ENCODE data around the gene CCM2.

Gene CCM2

GRCh38 chr7:45000093-45001032, at the start of gene CCM2:
TSS of gene CCM2 (plus strand) at chr7:45000201. CDS start at chr7:45000334, 133 bp downstream.
- no peaks in the 10 kb centered on the region for H3K27me3 ChIP-seq (ENCODE audit: control insufficient read depth in 1 of 2, insufficient read depth in 2 of 2, low read length in 2 of 2)
- H3K4me1 ChIP-seq (ENCODE audit: control insufficient read depth in 1 of 2, insufficient read depth in 2 of 2, low read length in 2 of 2): peaks cover 17 to 20% of the 10 kb centered on the region in 2 donors
- H3K36me3 ChIP-seq (ENCODE audit: control insufficient read depth in 1 of 2, insufficient read depth in 2 of 2, low read length in 2 of 2): no peaks in the 10 kb centered on the region
- H3K4me3 ChIP-seq (ENCODE audit: low read depth in 1 of 2, low read length in 2 of 2): peak within 1 kb of the TSS; percentile 90 to 98
- H3K9me3 ChIP-seq (ENCODE audit: control insufficient read depth in 1 of 2, low read length in 2 of 2): no peaks in the 10 kb centered on the region
- peak within 1 kb of the TSS; percentile 81 for H3K27ac ChIP-seq (ENCODE audit: low read depth, low read length)
- H3K9ac ChIP-seq (ENCODE audit: low read depth in 1 of 2, low read length in 2 of 2): peak within 1 kb of the TSS; percentile 87 to 90

GRCh38 chr7:44953156-44953555, 46.8 kb upstream of the CCM2 start:
- no peaks in the 10 kb centered on the region for H3K36me3 ChIP-seq (ENCODE audit: control insufficient read depth in 1 of 2, insufficient read depth in 2 of 2, low read length in 2 of 2)
- H3K4me1 ChIP-seq (ENCODE audit: control insufficient read depth in 1 of 2, insufficient read depth in 2 of 2, low read length in 2 of 2): no peaks in the 10 kb centered on the region

GRCh38 chr7:44955733-44956132, 44.3 kb upstream of the CCM2 start:
- no peaks in the 10 kb centered on the region for H3K9me3 ChIP-seq (ENCODE audit: control insufficient read depth in 1 of 2, low read length in 2 of 2)
- no peak overlapping the region for H3K4me3 ChIP-seq (ENCODE audit: low read depth in 1 of 2, low read length in 2 of 2)
- H3K4me1 ChIP-seq (ENCODE audit: control insufficient read depth in 1 of 2, insufficient read depth in 2 of 2, low read length in 2 of 2): no peaks in the 10 kb centered on the region
- no peak overlapping the region for H3K27ac ChIP-seq (ENCODE audit: low read depth, low read length)
- no peaks in the 10 kb centered on the region for H3K36me3 ChIP-seq (ENCODE audit: control insufficient read depth in 1 of 2, insufficient read depth in 2 of 2, low read length in 2 of 2)
- H3K27me3 ChIP-seq (ENCODE audit: control insufficient read depth in 1 of 2, insufficient read depth in 2 of 2, low read length in 2 of 2): peaks cover 0 to 10% of the 10 kb centered on the region in 2 donors
- no peak overlapping the region for H3K9ac ChIP-seq (ENCODE audit: low read depth in 1 of 2, low read length in 2 of 2)

More at GRCh38 chr7:44953156-44953555, 46.8 kb upstream of the CCM2 start:
- Histone ChIP-seq H3K9ac (ENCODE audit: low read depth in 1 of 2, low read length in 2 of 2) (no peak overlapping the region), H3K4me3 (ENCODE audit: low read depth in 1 of 2, low read length in 2 of 2) (no peak overlapping the region), H3K27ac (ENCODE audit: low read depth, low read length) (no peak overlapping the region), H3K9me3 (ENCODE audit: control insufficient read depth in 1 of 2, low read length in 2 of 2) (no peaks in the 10 kb centered on the region), H3K27me3 (ENCODE audit: control insufficient read depth in 1 of 2, insufficient read depth in 2 of 2, low read length in 2 of 2) (peaks cover 0 to 5% of the 10 kb centered on the region in 2 donors)

- no peaks in the 10 kb centered on the region for H3K36me3 ChIP-seq (ENCODE audit: control insufficient read depth in 1 of 2, insufficient read depth in 2 of 2, low read length in 2 of 2)
- no peaks in the 10 kb centered on the region for H3K4me1 ChIP-seq (ENCODE audit: control insufficient read depth in 1 of 2, insufficient read depth in 2 of 2, low read length in 2 of 2)
- no peak overlapping the region for H3K4me3 ChIP-seq (ENCODE audit: low read depth in 1 of 2, low read length in 2 of 2)
- H3K27ac ChIP-seq (ENCODE audit: low read depth, low read length): no peak overlapping the region
- H3K9me3 ChIP-seq (ENCODE audit: control insufficient read depth in 1 of 2, low read length in 2 of 2): no peaks in the 10 kb centered on the region
- H3K9ac ChIP-seq (ENCODE audit: low read depth in 1 of 2, low read length in 2 of 2): no peak overlapping the region
- H3K27me3 ChIP-seq (ENCODE audit: control insufficient read depth in 1 of 2, insufficient read depth in 2 of 2, low read length in 2 of 2): peaks cover 0 to 10% of the 10 kb centered on the region in 2 donors
These were observed 43.7 kb upstream of the CCM2 start for GRCh38 chr7:44956157-44956766.

- H3K27me3 ChIP-seq (ENCODE audit: control insufficient read depth in 1 of 2, insufficient read depth in 2 of 2, low read length in 2 of 2): peaks cover 6 to 9% of the 10 kb centered on the region in 2 donors
- H3K9ac ChIP-seq (ENCODE audit: low read depth in 1 of 2, low read length in 2 of 2): no peak overlapping the region
- no peak overlapping the region for H3K4me3 ChIP-seq (ENCODE audit: low read depth in 1 of 2, low read length in 2 of 2)
- H3K4me1 ChIP-seq (ENCODE audit: control insufficient read depth in 1 of 2, insufficient read depth in 2 of 2, low read length in 2 of 2): peaks cover 0 to 9% of the 10 kb centered on the region in 2 donors
- H3K27ac ChIP-seq (ENCODE audit: low read depth, low read length): no peak overlapping the region
- H3K36me3 ChIP-seq (ENCODE audit: control insufficient read depth in 1 of 2, insufficient read depth in 2 of 2, low read length in 2 of 2): no peaks in the 10 kb centered on the region
- H3K9me3 ChIP-seq (ENCODE audit: control insufficient read depth in 1 of 2, low read length in 2 of 2): no peaks in the 10 kb centered on the region
These were observed 41.2 kb upstream of the CCM2 start for GRCh38 chr7:44958645-44959344.

GRCh38 chr7:44959433-44959951, 40.5 kb upstream of the CCM2 start:
- peaks cover 0 to 9% of the 10 kb centered on the region in 2 donors for H3K4me1 ChIP-seq (ENCODE audit: control insufficient read depth in 1 of 2, insufficient read depth in 2 of 2, low read length in 2 of 2)
- no peak overlapping the region for H3K9ac ChIP-seq (ENCODE audit: low read depth in 1 of 2, low read length in 2 of 2)
- no peaks in the 10 kb centered on the region for H3K36me3 ChIP-seq (ENCODE audit: control insufficient read depth in 1 of 2, insufficient read depth in 2 of 2, low read length in 2 of 2)
- peaks cover 6 to 9% of the 10 kb centered on the region in 2 donors for H3K27me3 ChIP-seq (ENCODE audit: control insufficient read depth in 1 of 2, insufficient read depth in 2 of 2, low read length in 2 of 2)
- H3K9me3 ChIP-seq (ENCODE audit: control insufficient read depth in 1 of 2, low read length in 2 of 2): no peaks in the 10 kb centered on the region
- H3K4me3 ChIP-seq (ENCODE audit: low read depth in 1 of 2, low read length in 2 of 2): no peak overlapping the region
- H3K27ac ChIP-seq (ENCODE audit: low read depth, low read length): no peak overlapping the region

GRCh38 chr7:44960011-44960580, 39.9 kb upstream of the CCM2 start:
- H3K4me3 ChIP-seq (ENCODE audit: low read depth in 1 of 2, low read length in 2 of 2): no peak overlapping the region
- H3K36me3 ChIP-seq (ENCODE audit: control insufficient read depth in 1 of 2, insufficient read depth in 2 of 2, low read length in 2 of 2): no peaks in the 10 kb centered on the region
- H3K27ac ChIP-seq (ENCODE audit: low read depth, low read length): no peak overlapping the region
- peaks cover 0 to 9% of the 10 kb centered on the region in 2 donors for H3K4me1 ChIP-seq (ENCODE audit: control insufficient read depth in 1 of 2, insufficient read depth in 2 of 2, low read length in 2 of 2)
- H3K9ac ChIP-seq (ENCODE audit: low read depth in 1 of 2, low read length in 2 of 2): no peak overlapping the region
- no peaks in the 10 kb centered on the region for H3K9me3 ChIP-seq (ENCODE audit: control insufficient read depth in 1 of 2, low read length in 2 of 2)
- peaks cover 6 to 9% of the 10 kb centered on the region in 2 donors for H3K27me3 ChIP-seq (ENCODE audit: control insufficient read depth in 1 of 2, insufficient read depth in 2 of 2, low read length in 2 of 2)

- Histone ChIP-seq H3K9ac (ENCODE audit: low read depth in 1 of 2, low read length in 2 of 2) (no peak overlapping the region), H3K4me1 (ENCODE audit: control insufficient read depth in 1 of 2, insufficient read depth in 2 of 2, low read length in 2 of 2) (peaks cover 0 to 13% of the 10 kb centered on the region in 2 donors), H3K27me3 (ENCODE audit: control insufficient read depth in 1 of 2, insufficient read depth in 2 of 2, low read length in 2 of 2) (peaks cover 6 to 9% of the 10 kb centered on the region in 2 donors), H3K27ac (ENCODE audit: low read depth, low read length) (no peak overlapping the region), H3K9me3 (ENCODE audit: control insufficient read depth in 1 of 2, low read length in 2 of 2) (no peaks in the 10 kb centered on the region), H3K36me3 (ENCODE audit: control insufficient read depth in 1 of 2, insufficient read depth in 2 of 2, low read length in 2 of 2) (no peaks in the 10 kb centered on the region), H3K4me3 (ENCODE audit: low read depth in 1 of 2, low read length in 2 of 2) (peak overlapping the region; percentile 43 to 45)
These were observed 38.0 kb upstream of the CCM2 start for GRCh38 chr7:44961844-44962482.

GRCh38 chr7:44962483-44963251, 37.3 kb upstream of the CCM2 start:
- Histone ChIP-seq H3K4me3 (ENCODE audit: low read depth in 1 of 2, low read length in 2 of 2) (peak overlapping the region; percentile 43 to 45), H3K27ac (ENCODE audit: low read depth, low read length) (no peak overlapping the region), H3K9ac (ENCODE audit: low read depth in 1 of 2, low read length in 2 of 2) (no peak overlapping the region), H3K36me3 (ENCODE audit: control insufficient read depth in 1 of 2, insufficient read depth in 2 of 2, low read length in 2 of 2) (no peaks in the 10 kb centered on the region), H3K27me3 (ENCODE audit: control insufficient read depth in 1 of 2, insufficient read depth in 2 of 2, low read length in 2 of 2) (peaks cover 6 to 9% of the 10 kb centered on the region in 2 donors), H3K4me1 (ENCODE audit: control insufficient read depth in 1 of 2, insufficient read depth in 2 of 2, low read length in 2 of 2) (peaks cover 0 to 16% of the 10 kb centered on the region in 2 donors), H3K9me3 (ENCODE audit: control insufficient read depth in 1 of 2, low read length in 2 of 2) (no peaks in the 10 kb centered on the region)

Data from duodenal mucosa (tissue), 2 donors.